Right lobe of liver (tissue), 4 donors: ENCODE measurements around the gene ARHGAP19.

Experiments
- CTCF ChIP-seq, 4 donors: fragments of 200-600 bp in 3 of 4; fragments of 450-650 bp in 1 of 4; IDR thresholded peaks; one replicate each; pipeline versions ENCODE4 v1.5.1 to v1.8.0; 2016 to 2022; ENCODE audit warnings: antibody characterized with exemption in 4 of 4, mild to moderate bottlenecking in 2 of 4
- POLR2A ChIP-seq: fragments of 450-650 bp; IDR thresholded peaks from one replicate; pipeline ENCODE4 v1.6.1; 2017; ENCODE audit warnings: antibody characterized with exemption, mild to moderate bottlenecking
- donor health status: DM: no; HTN: no; CAD: no.
- donor health status: DM: no; HTN: no; CAD: no.
- donor health status: DM: no; HTN: yes; CAD: no.

GRCh38 chr10:97196223-97197029 lies 96.0 kb downstream of the ARHGAP19 start:
- TF ChIP-seq CTCF (IDR thresholded peaks at IDR 0.05), result peak; percentile 30 to 48 (median 44)
- TF ChIP-seq POLR2A, result no peak
